IMR-90 (cell line): Measurements from ENCODE around the gene RNF217. TPM values are rescaled to one million over a fixed set of nuclear protein-coding genes. Genes with fewer than 3 reads are reported as not detected.

ENCODE experiments used
- ATAC-seq: fragments of 200-7000 bp; cut with Tn5 transposase; 2 replicates; pipeline ENCODE4 v1.9.1; 2020; ENCODE audit warnings: low read depth, mild to moderate bottlenecking, moderate library complexity
- BruUV-seq: library from RNA; stranded (reverse); fragments of 400-500 nt; replicated peaks from 2 replicates; lab custom pipeline; 2021; lab: Mats Ljungman, UMichigan
- CTCF ChIA-PET: fragments of 300-600 bp; formaldehyde crosslinking; extraction: SDS; loops from one replicate; lab custom pipeline; 2021; ENCODE audit warnings: antibody characterized with exemption; lab: Yijun Ruan, JAX
- POLR2A ChIA-PET: fragments of 300-600 bp; sonication (Branson Sonifier 250); formaldehyde crosslinking; loops from one replicate; lab custom pipeline; 2022; ENCODE audit warnings: antibody characterized with exemption; ENCODE audit not compliant: unreplicated experiment; lab: Charles Lee
- DNase-seq: peaks from one replicate; pipeline ENCODE4 v3.0.0; 2013
- H2AFZ ChIP-seq: replicated peaks from 2 replicates; pipeline ENCODE3; 2013; ENCODE audit warnings: low read length, mild to moderate bottlenecking; ENCODE audit not compliant: poor library complexity
- H2AK5ac ChIP-seq: 2 replicates; pipeline ENCODE4 v1.6.1; 2013; ENCODE audit warnings: low read depth, low read length, inconsistent platforms
- H2AK9ac ChIP-seq: replicated peaks from 2 replicates; pipeline ENCODE3; 2013; ENCODE audit warnings: mild to moderate bottlenecking, low read depth, low read length, moderate library complexity; ENCODE audit not compliant: poor library complexity
- H2BK120ac ChIP-seq: 2 replicates; pipeline ENCODE4 v1.6.1; 2013; ENCODE audit warnings: low read depth, low read length, inconsistent platforms
- H2BK15ac ChIP-seq: 3 replicates; pipeline ENCODE4 v1.6.1; 2013; ENCODE audit warnings: low read depth, low read length, inconsistent platforms
- H2BK20ac ChIP-seq: 2 replicates; pipeline ENCODE4 v1.6.1; 2013; ENCODE audit warnings: low read depth, mild to moderate bottlenecking, inconsistent platforms, low read length, moderate library complexity
- H2BK5ac ChIP-seq: 2 replicates; pipeline ENCODE4 v1.6.1; 2013; ENCODE audit warnings: mild to moderate bottlenecking, low read depth, low read length, inconsistent platforms; ENCODE audit not compliant: poor library complexity, severe bottlenecking
- H3K14ac ChIP-seq: replicated peaks from 2 replicates; pipeline ENCODE4 v1.6.1; 2013; ENCODE audit warnings: low read depth, low read length, inconsistent platforms
- H3K18ac ChIP-seq: 2 replicates; pipeline ENCODE4 v1.6.1; 2013; ENCODE audit warnings: low read depth, low read length, control low read depth
- H3K23ac ChIP-seq: 2 replicates; pipeline ENCODE4 v1.6.1; 2013; ENCODE audit warnings: low read depth, low read length, inconsistent platforms
- H3K27ac ChIP-seq: 2 replicates; pipeline ENCODE4 v1.5.1; 2013; ENCODE audit warnings: mild to moderate bottlenecking, control low read depth, low read length; ENCODE audit not compliant: insufficient read depth
- H3K27me3 ChIP-seq: 2 replicates; pipeline ENCODE4 v1.6.1; 2013; ENCODE audit warnings: low read length; ENCODE audit not compliant: control insufficient read depth, insufficient read depth
- H3K36me3 ChIP-seq: 2 replicates; pipeline ENCODE4 v1.6.1; 2013; ENCODE audit warnings: low read length, mixed read lengths; ENCODE audit not compliant: control insufficient read depth, insufficient read depth
- H3K4ac ChIP-seq: 2 replicates; pipeline ENCODE4 v1.6.1; 2013; ENCODE audit warnings: low read depth, low read length, inconsistent platforms
- H3K4me1 ChIP-seq: 2 replicates; pipeline ENCODE4 v1.6.1; 2013; ENCODE audit warnings: low read length, mixed read lengths; ENCODE audit not compliant: control insufficient read depth, insufficient read depth
- H3K4me2 ChIP-seq: 2 replicates; pipeline ENCODE4 v1.6.1; 2013; ENCODE audit warnings: low read depth, mild to moderate bottlenecking, control low read depth, low read length, moderate library complexity
- H3K4me3 ChIP-seq: 2 replicates; pipeline ENCODE4 v1.5.1; 2013; ENCODE audit warnings: low read depth, mild to moderate bottlenecking, control low read depth, low read length, moderate library complexity; ENCODE audit not compliant: insufficient read depth
- H3K56ac ChIP-seq: 2 replicates; pipeline ENCODE4 v1.6.1; 2013; ENCODE audit warnings: low read length, inconsistent platforms; ENCODE audit not compliant: insufficient read depth; ENCODE audit errors: extremely low read depth
- H3K79me1 ChIP-seq, 2 experiments: 2 replicates each; pipeline ENCODE4 v1.6.1; 2013; ENCODE audit warnings: low read length in 2 of 2, inconsistent platforms in 1 of 2, low read depth in 1 of 2
- H3K9ac ChIP-seq: 2 replicates; pipeline ENCODE4 v1.6.1; 2013; ENCODE audit warnings: low read depth, low read length, control low read depth
- H3K9me1 ChIP-seq: 2 replicates; pipeline ENCODE4 v1.6.1; 2013; ENCODE audit warnings: low read length, inconsistent platforms; ENCODE audit not compliant: insufficient read depth
- H3K9me3 ChIP-seq: 2 replicates; pipeline ENCODE4 v1.6.1; 2013; ENCODE audit warnings: low read length; ENCODE audit not compliant: control insufficient read depth, insufficient read depth
- H4K20me1 ChIP-seq: 2 replicates; pipeline ENCODE4 v1.6.1; 2013; ENCODE audit warnings: low read length, inconsistent platforms; ENCODE audit not compliant: insufficient read depth
- H4K5ac ChIP-seq: 2 replicates; pipeline ENCODE4 v1.6.1; 2013; ENCODE audit warnings: mild to moderate bottlenecking, low read depth, low read length, control low read depth
- H4K8ac ChIP-seq, 2 experiments: 2 replicates each; pipeline ENCODE4 v1.6.1; 2013; ENCODE audit warnings: low read depth in 2 of 2, low read length in 2 of 2, control low read depth in 1 of 2, inconsistent platforms in 1 of 2
- H4K91ac ChIP-seq: 2 replicates; pipeline ENCODE4 v1.6.1; 2013; ENCODE audit warnings: low read depth, low read length, inconsistent platforms; ENCODE audit not compliant: insufficient read depth
- RAD21 ChIP-seq: IDR thresholded peaks from 2 replicates; pipeline ENCODE4 v1.6.1; 2012; ENCODE audit warnings: low read length, improper control_type of control experiment
- USF2 ChIP-seq: fragments of 150-350 bp; IDR thresholded peaks from 2 replicates; pipeline ENCODE4 v1.6.1; 2017; ENCODE audit warnings: mild to moderate bottlenecking, antibody characterized with exemption, low read length, low read depth
- WGBS, 2 experiments: methylation state at CpG; one replicate each; pipeline versions ENCODE4 v1.1.5 to v1.1.7; 2013; ENCODE audit warnings: missing lambda C conversion rate in 2 of 2; ENCODE audit not compliant: insufficient read length in 1 of 2; ENCODE audit errors: extremely low coverage in 2 of 2; 5-methylcytosine and 5-hydroxymethylcytosine counted together
- dilution Hi-C: fragments of 300-500 bp; cut with HindIII; formaldehyde crosslinking; loops from one replicate; pipeline ENCODE4 v1.14.3; 2018; ENCODE audit warnings: low sequenced_read_pairs; ENCODE audit not compliant: unreplicated experiment
- in situ Hi-C: fragments of 300-500 bp; cut with MboI; formaldehyde crosslinking; loops from 3 replicates; pipeline ENCODE4 v1.14.3; 2019; ENCODE audit warnings: low sequenced_read_pairs, inconsistent platforms, mixed read lengths
- intact Hi-C: fragments of 100-400 bp; cut with micrococcal nuclease; formaldehyde crosslinking; loops from 2 replicates; pipeline ENCODE4 v1.10.0; 2022
- polyA plus RNA-seq, 3 experiments: library from polyadenylated mRNA; depleted of rRNA; stranded (reverse); fragments of >200 nt; gene quantifications; 2 replicates each; pipeline ENCODE4 v1.2.3, GENCODE V29; 2012; ENCODE audit warnings: low replicate concordance in 1 of 3
- total RNA-seq: library from RNA; depleted of rRNA; stranded (reverse); fragments of >200 nt; gene quantifications from 2 replicates; pipeline ENCODE4 v1.2.3, GENCODE V29; 2012

RNF217 gene
- total and polyA plus RNA-seq, 2 of the 4 experiments (the other 2 are of a cell fraction) = 11.7 to 20.4 TPM

GRCh38 chr6:125066964-125067363 lies 104.7 kb downstream of the RNF217 start:
- H3K18ac ChIP-seq = no peak overlapping the region
- 100% methylated on average over 3 of the region's 3 CpGs; no CpG with 5 or more reads in 1 of the 2 experiments for WGBS, 2 experiments
- no peak overlapping the region for H3K56ac ChIP-seq
- H3K23ac ChIP-seq = no peak overlapping the region
- TF ChIP-seq RAD21 (no peak), USF2 (no peak)
- no peak overlapping the region for H3K27ac ChIP-seq
- no peak overlapping the region for H2AK9ac ChIP-seq
- in situ Hi-C loops = no loop called here
- no peak overlapping the region for H2BK15ac ChIP-seq
- H3K4me2 ChIP-seq = no peak overlapping the region
- H3K4me3 ChIP-seq = no peak overlapping the region
- 0 out of 2 replicates have a peak overlapping the region, but pooled peaks have one; percentile 28 for H3K14ac ChIP-seq
- DNase-seq (peak; percentile 30), ATAC-seq (no peak)
- H3K27me3 ChIP-seq = no peaks in the 10 kb centered on the region
- no peak overlapping the region for H4K91ac ChIP-seq
- no TSS peak for BruUV-seq
- H3K9ac ChIP-seq = no peak overlapping the region
- H3K36me3 ChIP-seq = peaks cover 9% of the 10 kb centered on the region
- no peak overlapping the region for H2BK20ac ChIP-seq
- H3K4ac ChIP-seq = no peak overlapping the region
- H3K4me1 ChIP-seq = no peaks in the 10 kb centered on the region
- H4K20me1 ChIP-seq = no peaks in the 10 kb centered on the region
- dilution Hi-C loops = no loop called here
- intact Hi-C loops = no loop called here
- H3K9me1 ChIP-seq = peaks cover 8% of the 10 kb centered on the region; the same call in 1 of the 2 replicates
- CTCF ChIA-PET = interaction anchor here (0.9 kb wide), 1 partner anchor 29 kb away, joined by 3 read pairs; no protein-coding TSS in a partner anchor
- no peak overlapping the region for H2AK5ac ChIP-seq
- H4K8ac ChIP-seq = no peak overlapping the region
- POLR2A ChIA-PET = no interaction called here
- H2BK5ac ChIP-seq = no peak overlapping the region
- no peak overlapping the region for H2BK120ac ChIP-seq
- H3K9me3 ChIP-seq = no peaks in the 10 kb centered on the region
- H3K79me1 ChIP-seq = peaks cover 29 to 37% of the 10 kb centered on the region in 2 experiments
- no peak overlapping the region for H4K5ac ChIP-seq
- H2AFZ ChIP-seq = no peak overlapping the region
